H1 (cell line): ENCODE data around the gene SLC9A7. TPM values are rescaled to one million over a fixed set of nuclear protein-coding genes. Genes with fewer than 3 reads are reported as not detected.

Experiments used
- JUND ChIP-seq: IDR thresholded peaks from 2 replicates; pipeline ENCODE4 v1.6.1; 2011; ENCODE audit warnings: mild to moderate bottlenecking, improper control_type of control experiment, low read length
- RBBP5 ChIP-seq: IDR thresholded peaks from 2 replicates; pipeline ENCODE4 v1.7.1; 2012; ENCODE audit warnings: low read depth, mild to moderate bottlenecking, inconsistent platforms, low read length, moderate library complexity, borderline replicate concordance
- SP1 ChIP-seq: IDR thresholded peaks from 2 replicates; pipeline ENCODE4 v1.6.1; 2011; ENCODE audit warnings: low read depth, low read length
- polyA plus RNA-seq, 7 experiments: library from polyadenylated mRNA; depleted of rRNA in 3 of 7; stranded (reverse) in 5 of 7; unstranded in 2 of 7; fragments of >200 nt in 5 of 7; fragments of 200-250 nt in 2 of 7; gene quantifications; 1 replicate in 5 of 7; 2 replicates in 1 of 7; 4 replicates in 1 of 7; pipeline versions ENCODE4 v1.2.1 to v1.2.3, GENCODE V29; 2011 to 2013; ENCODE audit warnings: missing spikeins in 2 of 7, mixed read lengths in 2 of 7
- total RNA-seq: library from RNA; stranded (reverse); fragmentation: NEBNext Ultra II Directional; extraction: Animal tissue kit (Norgen Biotek cat#: 25700); gene quantifications from 2 replicates; pipeline ENCODE4 v1.2.1, GENCODE V29; 2021
- TF ChIP-seq, protein P1 (sequence below): IDR thresholded peaks from 2 replicates; pipeline ENCODE4 v1.6.1; 2012; ENCODE audit warnings: inconsistent platforms

Gene SLC9A7
- total and polyA plus RNA-seq, 2 of the 8 experiments (the other 6 are each of a cell fraction or from before 2014, with no cell fraction given): 6.7 to 17.2 TPM

DNA sequence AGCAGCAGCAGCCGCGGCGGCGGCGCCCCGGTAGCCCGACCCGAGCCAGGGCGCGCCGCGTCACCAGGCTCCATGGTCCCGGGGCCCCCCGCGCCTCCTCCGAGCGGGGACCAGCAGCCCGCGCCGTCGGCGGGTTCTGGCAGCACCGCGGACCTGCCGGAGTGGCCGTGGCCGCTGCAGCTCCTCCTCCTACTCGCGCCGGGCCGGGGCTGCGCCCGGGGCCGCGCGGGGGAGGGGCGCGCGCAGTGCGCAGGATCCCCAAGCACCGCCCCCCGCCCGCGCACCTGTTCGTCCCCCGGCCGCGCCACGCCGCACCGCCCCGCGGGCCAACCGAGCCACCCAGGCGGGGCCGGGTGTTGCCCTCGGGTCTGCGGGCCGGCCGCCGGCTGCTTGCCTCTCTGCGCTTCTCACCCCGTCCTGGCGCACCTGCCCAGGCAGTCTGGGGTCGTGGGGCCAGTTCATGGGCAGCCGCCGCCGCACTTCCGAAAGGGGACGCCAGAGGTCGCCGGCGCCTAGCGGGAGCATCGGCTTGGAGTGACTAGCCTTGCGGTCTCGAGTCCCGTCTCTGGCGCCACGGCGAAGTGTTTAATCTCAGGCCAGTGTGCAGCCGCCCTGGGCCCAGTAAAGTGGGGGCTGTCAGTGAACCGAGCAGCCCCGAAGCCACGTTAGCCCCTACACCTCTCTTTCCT, at the start of gene SLC9A7 (continued):
- TF ChIP-seq, protein P1, sequence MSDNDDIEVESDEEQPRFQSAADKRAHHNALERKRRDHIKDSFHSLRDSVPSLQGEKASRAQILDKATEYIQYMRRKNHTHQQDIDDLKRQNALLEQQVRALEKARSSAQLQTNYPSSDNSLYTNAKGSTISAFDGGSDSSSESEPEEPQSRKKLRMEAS: peak; percentile 27; the same call in 1 of the 2 replicates
- TF ChIP-seq JUND: no peak
- TF ChIP-seq RBBP5: peak; percentile 34; the same call in 1 of the 2 replicates
- no peak for TF ChIP-seq SP1
